ENCODE data around the gene ITGA6. TPM values are rescaled to one million over a fixed set of nuclear protein-coding genes. Genes with fewer than 3 reads are reported as not detected.

ITGA6 gene
- total RNA-seq, 1 experiment from 2014 or later: 78.3 TPM

GRCh38 chr2:172403881-172404468 lies 23.4 kb upstream of the ITGA6 start:
- no peak overlapping the region; a peak in 1 of 7 replicates for H3K27ac Mint-ChIP-seq
- H2AK5ac ChIP-seq (ENCODE audit: insufficient read length, low read length): no peak overlapping the region

More at GRCh38 chr2:172403881-172404468, 23.4 kb upstream of the ITGA6 start:
- Histone ChIP-seq H3T11ph (ENCODE audit: low read length) (no peak overlapping the region), H3K27ac (ENCODE audit: insufficient read length, low read depth, low read length) (no peak overlapping the region), H3K79me1 (ENCODE audit: insufficient read depth, low read depth, low read length, poor library complexity, severe bottlenecking) (no peaks in the 10 kb centered on the region), H3K27me3 (ENCODE audit: insufficient read depth, low read length) (no peaks in the 10 kb centered on the region), H3K18ac (ENCODE audit: insufficient read length, low read depth, low read length) (no peak overlapping the region), H3K56ac (ENCODE audit: insufficient read length, low read depth, low read length) (no peak overlapping the region), H4K5ac (ENCODE audit: insufficient read length, low read depth, low read length) (no peak overlapping the region), H3K4me1 (ENCODE audit: insufficient read depth, low read length) (no peaks in the 10 kb centered on the region), H2BK20ac (ENCODE audit: low read depth, low read length, poor library complexity, severe bottlenecking) (no peak overlapping the region), H3K23ac (ENCODE audit: insufficient read length, low read depth, low read length) (no peak overlapping the region), H3K4me2 (ENCODE audit: insufficient read depth, insufficient read length, low read length) (no peak overlapping the region), H3K14ac (ENCODE audit: insufficient read depth, low read length) (no peak overlapping the region), H4K8ac (replicated peaks; ENCODE audit: insufficient read length, low read depth, low read length) (no peak overlapping the region), H3K4ac (ENCODE audit: low read depth, low read length) (no peak overlapping the region), H3K23me2 (ENCODE audit: insufficient read length, low read depth, low read length, poor library complexity, severe bottlenecking) (no peaks in the 10 kb centered on the region), H3K79me2 (ENCODE audit: insufficient read depth, low read length) (no peaks in the 10 kb centered on the region), H2BK5ac (ENCODE audit: insufficient read length, low read length) (no peak overlapping the region), H3K9ac (ENCODE audit: extremely low read depth, insufficient read length, low read length) (no peak overlapping the region), H4K20me1 (ENCODE audit: control insufficient read depth, insufficient read depth, insufficient read length) (no peaks in the 10 kb centered on the region), H2BK12ac (ENCODE audit: insufficient read length, low read depth, low read length) (no peak overlapping the region), H3K9me3 (ENCODE audit: control insufficient read depth, low read depth, low read length) (no peaks in the 10 kb centered on the region), H2BK120ac (ENCODE audit: low read depth, low read length, poor library complexity, severe bottlenecking) (no peak overlapping the region), H4K91ac (ENCODE audit: insufficient read length, low read depth, low read length) (no peak overlapping the region), H2BK15ac (ENCODE audit: low read depth, low read length) (no peak overlapping the region), H2AFZ (ENCODE audit: low read length) (no peak overlapping the region)
- Mint-ChIP-seq H3K9me3 (no peaks in the 10 kb centered on the region; a peak in 1 of 5 replicates), H3K36me3 (ENCODE audit: insufficient read depth in 1 of 3, low read depth in 3 of 3) (no peaks in the 10 kb centered on the region; a peak in 1 of 7 replicates), H3K27me3 (ENCODE audit: low read depth) (no peaks in the 10 kb centered on the region), H3K4me3 (no peak overlapping the region), H3K4me1 (peaks cover 19 to 25% of the 10 kb centered on the region in 2 experiments)
- TF ChIP-seq CTCF (conservative IDR thresholded peaks at IDR 0.05): no peak
- no CpG with 5 or more reads among the region's 5 CpGs for WGBS (ENCODE audit: extremely low coverage, insufficient read length, low lambda C conversion rate)
- DNase-seq: no peak

Data from H9 (cell line).